ENCODE results near the gene PORCN. TPM values are rescaled to one million over a fixed set of nuclear protein-coding genes. Genes with fewer than 3 reads are reported as not detected.

PORCN gene
- total and polyA plus RNA-seq, 9 of the 15 experiments (the other 6 are each of a cell fraction or from before 2014, with no cell fraction given): 0.34 to 5.1 (median 2.8) TPM

DNA sequence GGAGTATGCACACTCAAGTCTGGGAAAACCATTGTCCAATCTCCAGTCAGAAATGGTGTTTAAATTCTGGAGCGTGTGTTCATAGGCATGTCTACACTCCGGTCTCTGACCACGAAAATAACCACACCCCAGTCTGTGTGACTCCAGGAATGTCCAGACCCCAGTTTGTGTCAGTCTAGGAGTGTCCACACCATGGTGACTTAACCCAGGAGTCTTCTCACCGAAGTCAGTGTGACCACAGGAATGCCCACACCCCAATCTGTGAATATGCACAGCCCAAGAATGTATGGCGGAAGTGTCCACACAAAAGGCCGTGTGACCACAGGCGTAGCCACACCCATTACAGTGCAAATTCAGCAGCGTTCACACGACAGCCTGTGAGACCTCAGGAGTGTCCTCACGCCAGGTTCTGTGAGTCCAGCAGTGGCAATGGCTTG is 21.4 kb upstream of the PORCN start (continued):
- TF ChIP-seq, protein P1, sequence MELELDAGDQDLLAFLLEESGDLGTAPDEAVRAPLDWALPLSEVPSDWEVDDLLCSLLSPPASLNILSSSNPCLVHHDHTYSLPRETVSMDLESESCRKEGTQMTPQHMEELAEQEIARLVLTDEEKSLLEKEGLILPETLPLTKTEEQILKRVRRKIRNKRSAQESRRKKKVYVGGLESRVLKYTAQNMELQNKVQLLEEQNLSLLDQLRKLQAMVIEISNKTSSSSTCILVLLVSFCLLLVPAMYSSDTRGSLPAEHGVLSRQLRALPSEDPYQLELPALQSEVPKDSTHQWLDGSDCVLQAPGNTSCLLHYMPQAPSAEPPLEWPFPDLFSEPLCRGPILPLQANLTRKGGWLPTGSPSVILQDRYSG (tag; conservative IDR thresholded peaks at IDR 0.05; ENCODE audit: low read depth): no peak
- peak; percentile 36; the same call in 1 of the 2 replicates for TF ChIP-seq ARID1B (IDR thresholded peaks at IDR 0.05)
- peak; percentile 90; the same call in 1 of the 2 replicates for TF ChIP-seq ESRRA (IDR thresholded peaks at IDR 0.05; ENCODE audit: borderline replicate concordance, low read depth)
- no peak; the same call in 1 of the 2 replicates for TF ChIP-seq MAFK (IDR thresholded peaks at IDR 0.05; ENCODE audit: low read length)
- TF ChIP-seq, protein P2, sequence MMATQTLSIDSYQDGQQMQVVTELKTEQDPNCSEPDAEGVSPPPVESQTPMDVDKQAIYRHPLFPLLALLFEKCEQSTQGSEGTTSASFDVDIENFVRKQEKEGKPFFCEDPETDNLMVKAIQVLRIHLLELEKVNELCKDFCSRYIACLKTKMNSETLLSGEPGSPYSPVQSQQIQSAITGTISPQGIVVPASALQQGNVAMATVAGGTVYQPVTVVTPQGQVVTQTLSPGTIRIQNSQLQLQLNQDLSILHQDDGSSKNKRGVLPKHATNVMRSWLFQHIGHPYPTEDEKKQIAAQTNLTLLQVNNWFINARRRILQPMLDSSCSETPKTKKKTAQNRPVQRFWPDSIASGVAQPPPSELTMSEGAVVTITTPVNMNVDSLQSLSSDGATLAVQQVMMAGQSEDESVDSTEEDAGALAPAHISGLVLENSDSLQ (IDR thresholded peaks at IDR 0.05): peak; percentile 33; the same call in 1 of the 2 replicates
- TF ChIP-seq ZFP36 (IDR thresholded peaks at IDR 0.05; ENCODE audit: low read depth, low read length, partially characterized antibody): no peak
- TF ChIP-seq ILF3 (IDR thresholded peaks at IDR 0.05; ENCODE audit: borderline replicate concordance): no peak
- TF ChIP-seq, protein P3, sequence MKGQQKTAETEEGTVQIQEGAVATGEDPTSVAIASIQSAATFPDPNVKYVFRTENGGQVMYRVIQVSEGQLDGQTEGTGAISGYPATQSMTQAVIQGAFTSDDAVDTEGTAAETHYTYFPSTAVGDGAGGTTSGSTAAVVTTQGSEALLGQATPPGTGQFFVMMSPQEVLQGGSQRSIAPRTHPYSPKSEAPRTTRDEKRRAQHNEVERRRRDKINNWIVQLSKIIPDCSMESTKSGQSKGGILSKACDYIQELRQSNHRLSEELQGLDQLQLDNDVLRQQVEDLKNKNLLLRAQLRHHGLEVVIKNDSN (CRISPR knock-in tag; IDR thresholded peaks at IDR 0.05): 0 out of 2 replicates have a peak, but pooled peaks have one; percentile 32
- no peak for TF ChIP-seq ELF2 (CRISPR knock-in tag; IDR thresholded peaks at IDR 0.05)
- TF ChIP-seq, protein P4, sequence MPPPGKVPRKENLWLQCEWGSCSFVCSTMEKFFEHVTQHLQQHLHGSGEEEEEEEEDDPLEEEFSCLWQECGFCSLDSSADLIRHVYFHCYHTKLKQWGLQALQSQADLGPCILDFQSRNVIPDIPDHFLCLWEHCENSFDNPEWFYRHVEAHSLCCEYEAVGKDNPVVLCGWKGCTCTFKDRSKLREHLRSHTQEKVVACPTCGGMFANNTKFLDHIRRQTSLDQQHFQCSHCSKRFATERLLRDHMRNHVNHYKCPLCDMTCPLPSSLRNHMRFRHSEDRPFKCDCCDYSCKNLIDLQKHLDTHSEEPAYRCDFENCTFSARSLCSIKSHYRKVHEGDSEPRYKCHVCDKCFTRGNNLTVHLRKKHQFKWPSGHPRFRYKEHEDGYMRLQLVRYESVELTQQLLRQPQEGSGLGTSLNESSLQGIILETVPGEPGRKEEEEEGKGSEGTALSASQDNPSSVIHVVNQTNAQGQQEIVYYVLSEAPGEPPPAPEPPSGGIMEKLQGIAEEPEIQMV (tag; conservative IDR thresholded peaks at IDR 0.05; ENCODE audit: low read depth): no peak
- TF ChIP-seq CBFA2T3 (IDR thresholded peaks at IDR 0.05): no peak
- 0 out of 2 replicates have a peak, but pooled peaks have one; percentile 17 for TF ChIP-seq MYC (IDR thresholded peaks at IDR 0.05; ENCODE audit: low read depth, low read length)
- no peak for TF ChIP-seq MYC (CRISPR knock-in tag; IDR thresholded peaks at IDR 0.05; ENCODE audit: borderline replicate concordance, low read depth)
- no peak for TF ChIP-seq RAD21 (CRISPR knock-in tag; conservative IDR thresholded peaks at IDR 0.05 in 1 of 2, IDR thresholded peaks at IDR 0.05 in 1 of 2)
- TF ChIP-seq, protein P5, sequence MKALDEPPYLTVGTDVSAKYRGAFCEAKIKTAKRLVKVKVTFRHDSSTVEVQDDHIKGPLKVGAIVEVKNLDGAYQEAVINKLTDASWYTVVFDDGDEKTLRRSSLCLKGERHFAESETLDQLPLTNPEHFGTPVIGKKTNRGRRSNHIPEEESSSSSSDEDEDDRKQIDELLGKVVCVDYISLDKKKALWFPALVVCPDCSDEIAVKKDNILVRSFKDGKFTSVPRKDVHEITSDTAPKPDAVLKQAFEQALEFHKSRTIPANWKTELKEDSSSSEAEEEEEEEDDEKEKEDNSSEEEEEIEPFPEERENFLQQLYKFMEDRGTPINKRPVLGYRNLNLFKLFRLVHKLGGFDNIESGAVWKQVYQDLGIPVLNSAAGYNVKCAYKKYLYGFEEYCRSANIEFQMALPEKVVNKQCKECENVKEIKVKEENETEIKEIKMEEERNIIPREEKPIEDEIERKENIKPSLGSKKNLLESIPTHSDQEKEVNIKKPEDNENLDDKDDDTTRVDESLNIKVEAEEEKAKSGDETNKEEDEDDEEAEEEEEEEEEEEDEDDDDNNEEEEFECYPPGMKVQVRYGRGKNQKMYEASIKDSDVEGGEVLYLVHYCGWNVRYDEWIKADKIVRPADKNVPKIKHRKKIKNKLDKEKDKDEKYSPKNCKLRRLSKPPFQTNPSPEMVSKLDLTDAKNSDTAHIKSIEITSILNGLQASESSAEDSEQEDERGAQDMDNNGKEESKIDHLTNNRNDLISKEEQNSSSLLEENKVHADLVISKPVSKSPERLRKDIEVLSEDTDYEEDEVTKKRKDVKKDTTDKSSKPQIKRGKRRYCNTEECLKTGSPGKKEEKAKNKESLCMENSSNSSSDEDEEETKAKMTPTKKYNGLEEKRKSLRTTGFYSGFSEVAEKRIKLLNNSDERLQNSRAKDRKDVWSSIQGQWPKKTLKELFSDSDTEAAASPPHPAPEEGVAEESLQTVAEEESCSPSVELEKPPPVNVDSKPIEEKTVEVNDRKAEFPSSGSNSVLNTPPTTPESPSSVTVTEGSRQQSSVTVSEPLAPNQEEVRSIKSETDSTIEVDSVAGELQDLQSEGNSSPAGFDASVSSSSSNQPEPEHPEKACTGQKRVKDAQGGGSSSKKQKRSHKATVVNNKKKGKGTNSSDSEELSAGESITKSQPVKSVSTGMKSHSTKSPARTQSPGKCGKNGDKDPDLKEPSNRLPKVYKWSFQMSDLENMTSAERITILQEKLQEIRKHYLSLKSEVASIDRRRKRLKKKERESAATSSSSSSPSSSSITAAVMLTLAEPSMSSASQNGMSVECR (CRISPR knock-in tag; IDR thresholded peaks at IDR 0.05): no peak
- 0 out of 2 replicates have a peak, but pooled peaks have one; percentile 19 for TF ChIP-seq TAL1 (IDR thresholded peaks at IDR 0.05)
- TF ChIP-seq CBX3 (IDR thresholded peaks at IDR 0.05; ENCODE audit: borderline replicate concordance in 1 of 2, low read length in 2 of 2): no peak
- TF ChIP-seq JUND (IDR thresholded peaks at IDR 0.05; ENCODE audit: borderline replicate concordance, low read depth, low read length): no peak
- peak; percentile 28; the same call in 1 of the 3 replicates for TF ChIP-seq JUND (tag; IDR thresholded peaks at IDR 0.05; ENCODE audit: borderline replicate concordance, low read depth, low read length)
- TF ChIP-seq ZNF354B (CRISPR knock-in tag; IDR thresholded peaks at IDR 0.05): no peak
